GM21381 (cell line): ENCODE data around the gene GALNT14.

Source experiments
- ATAC-seq: cut with Tn5 transposase; IDR thresholded peaks from one replicate; pipeline ENCODE4 v1.9.1; 2021; ENCODE audit warnings: mild to moderate bottlenecking, moderate library complexity; ENCODE audit not compliant: unreplicated experiment

The GALNT14 gene

GRCh38 chr2:30981096-30981495 lies 157.1 kb downstream of the GALNT14 start:
- ATAC-seq, result no peak

GRCh38 chr2:30979822-30980245 lies 158.4 kb downstream of the GALNT14 start:
- ATAC-seq, result no peak

GRCh38 chr2:30978854-30979253 lies 159.4 kb downstream of the GALNT14 start:
- no peak for ATAC-seq

GRCh38 chr2:30978044-30978443 lies 160.2 kb downstream of the GALNT14 start:
- ATAC-seq, result peak; percentile 61

- ATAC-seq, result no peak
Observed at GRCh38 chr2:30975156-30975555, 163.1 kb downstream of the GALNT14 start.

- ATAC-seq, result no peak
Observed at GRCh38 chr2:30974554-30974953, 163.7 kb downstream of the GALNT14 start.

- no peak for ATAC-seq
Observed at GRCh38 chr2:30974092-30974491, 164.1 kb downstream of the GALNT14 start.

GRCh38 chr2:30971231-30972025 lies 166.8 kb downstream of the GALNT14 start:
- no peak for ATAC-seq

GRCh38 chr2:30968660-30969397 lies 169.4 kb downstream of the GALNT14 start:
- ATAC-seq, result no peak

- ATAC-seq, result no peak
Observed at GRCh38 chr2:30966786-30967185, 171.5 kb downstream of the GALNT14 start.

GRCh38 chr2:30965022-30965531 lies 173.2 kb downstream of the GALNT14 start:
- ATAC-seq, result no peak

- ATAC-seq, result no peak
Observed at GRCh38 chr2:30964334-30965005, 173.8 kb downstream of the GALNT14 start.

GRCh38 chr2:30963184-30963583 lies 175.1 kb downstream of the GALNT14 start:
- ATAC-seq, result no peak

GRCh38 chr2:30960213-30960612 lies 178.0 kb downstream of the GALNT14 start:
- ATAC-seq, result no peak

- no peak for ATAC-seq
Observed at GRCh38 chr2:30959653-30960052, 178.6 kb downstream of the GALNT14 start.

GRCh38 chr2:30958918-30959265 lies 179.3 kb downstream of the GALNT14 start:
- ATAC-seq, result no peak

- ATAC-seq, result no peak
Observed at GRCh38 chr2:30958193-30958917, 179.9 kb downstream of the GALNT14 start.

- ATAC-seq, result no peak
Observed at GRCh38 chr2:30957591-30957990, 180.6 kb downstream of the GALNT14 start.

- no peak for ATAC-seq
Observed at GRCh38 chr2:30956995-30957394, 181.2 kb downstream of the GALNT14 start.

GRCh38 chr2:30955516-30956132 lies 182.6 kb downstream of the GALNT14 start:
- no peak for ATAC-seq
